ENCODE data around the gene LRRN4.

The LRRN4 gene

GRCh38 chr20:6030453-6031080, 23.3 kb downstream of the LRRN4 start:
- DNase-seq (ENCODE audit: low read depth), result no peak

DNA sequence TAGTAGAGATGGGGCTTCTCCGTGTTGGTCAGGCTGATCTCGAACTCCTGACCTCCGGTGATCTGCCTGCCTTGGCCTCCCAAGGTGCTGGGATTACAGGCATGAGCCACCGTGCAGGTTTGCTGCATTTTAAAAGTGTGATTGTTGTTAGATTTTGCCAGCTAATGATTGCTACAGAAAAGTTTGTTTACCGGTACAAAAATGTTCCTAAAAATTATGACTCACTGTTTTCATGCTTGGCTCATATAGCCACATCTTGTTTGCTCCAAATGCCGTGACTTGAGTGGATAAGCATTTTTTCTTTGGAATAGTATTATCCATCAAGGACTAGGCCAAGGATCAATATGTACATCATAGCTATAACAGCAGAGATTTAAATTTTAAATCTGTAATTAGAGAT, 24.3 kb downstream of the LRRN4 start:
- DNase-seq (ENCODE audit: low read depth), result no peak

GRCh38 chr20:6028818-6029217, 25.0 kb downstream of the LRRN4 start:
- no peak for DNase-seq (ENCODE audit: low read depth)

- DNase-seq (ENCODE audit: low read depth), result no peak
Observed at GRCh38 chr20:6026051-6026450, 27.8 kb downstream of the LRRN4 start.

GRCh38 chr20:6024768-6025167, 29.1 kb downstream of the LRRN4 start:
- DNase-seq (ENCODE audit: low read depth), result no peak

- DNase-seq (ENCODE audit: low read depth), result no peak
Observed at GRCh38 chr20:6017880-6018279, 36.0 kb downstream of the LRRN4 start.

- no peak for DNase-seq (ENCODE audit: low read depth)
Observed at GRCh38 chr20:6017467-6017866, 36.4 kb downstream of the LRRN4 start.

- no peak for DNase-seq (ENCODE audit: low read depth)
Observed at GRCh38 chr20:6014957-6015356, 38.9 kb downstream of the LRRN4 start.

GRCh38 chr20:6014017-6014416, 39.8 kb downstream of the LRRN4 start:
- no peak for DNase-seq (ENCODE audit: low read depth)

GRCh38 chr20:6012179-6012578, 41.7 kb downstream of the LRRN4 start:
- DNase-seq (ENCODE audit: low read depth), result no peak

DNA sequence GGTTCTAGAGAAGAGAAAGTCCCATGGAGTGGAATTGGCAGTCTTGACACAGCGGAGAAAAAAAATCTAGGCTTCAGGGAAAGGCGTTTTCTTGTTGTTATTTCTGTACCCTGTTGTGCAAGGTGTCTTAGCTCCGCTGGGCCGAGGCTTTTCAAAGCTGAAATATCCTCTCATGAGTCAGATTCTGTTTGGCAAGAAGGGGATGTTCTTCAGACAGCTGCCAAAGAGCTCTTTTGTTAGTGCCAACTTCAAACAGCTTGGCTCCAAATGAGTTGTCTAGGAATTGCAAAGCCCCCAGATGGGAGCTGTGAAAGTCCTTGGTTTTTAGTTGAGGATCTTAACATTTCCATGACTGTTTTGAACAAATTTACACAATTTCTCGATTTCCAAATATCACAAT, 45.6 kb downstream of the LRRN4 start:
- peak; percentile 87 for DNase-seq (ENCODE audit: low read depth)

DNA sequence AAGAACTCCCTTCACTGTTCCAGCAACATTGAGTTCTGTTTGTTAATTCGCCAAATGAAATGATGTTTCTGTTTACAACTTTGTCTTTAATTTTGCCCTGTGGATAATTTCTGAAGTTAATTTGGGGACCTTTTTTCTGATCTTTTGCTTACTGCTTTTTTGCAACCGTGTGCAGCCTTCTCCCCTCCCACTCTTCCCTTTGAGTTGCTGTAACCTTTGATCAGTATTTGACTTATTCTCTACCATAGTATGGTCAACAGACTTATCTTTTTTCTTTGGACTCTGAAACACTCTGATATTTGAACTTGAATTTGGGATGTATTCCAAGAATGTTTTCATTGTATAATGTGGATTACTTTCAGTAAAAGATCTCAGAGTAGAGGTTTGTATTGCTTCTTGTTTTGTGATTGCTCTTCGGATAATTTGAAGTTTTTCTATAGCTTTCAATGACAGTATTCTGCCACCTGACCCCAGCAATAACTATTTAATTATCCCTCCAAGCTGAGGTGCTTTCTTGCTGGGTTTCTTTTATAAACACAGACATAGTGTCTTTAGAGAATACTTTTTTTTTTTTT, 46.2 kb downstream of the LRRN4 start:
- DNase-seq (ENCODE audit: low read depth), result no peak

- DNase-seq (ENCODE audit: low read depth), result no peak
Observed at GRCh38 chr20:6007094-6007528, 46.7 kb downstream of the LRRN4 start.

GRCh38 chr20:6006603-6006949, 47.3 kb downstream of the LRRN4 start:
- no peak for DNase-seq (ENCODE audit: low read depth)

- DNase-seq (ENCODE audit: low read depth), result no peak
Observed at GRCh38 chr20:6000871-6001270, 53.0 kb downstream of the LRRN4 start.

- DNase-seq (ENCODE audit: low read depth), result no peak
Observed at GRCh38 chr20:5999783-6000182, 54.1 kb downstream of the LRRN4 start.

- DNase-seq (ENCODE audit: low read depth), result no peak
Observed at GRCh38 chr20:5996765-5997164, 57.1 kb downstream of the LRRN4 start.

DNA sequence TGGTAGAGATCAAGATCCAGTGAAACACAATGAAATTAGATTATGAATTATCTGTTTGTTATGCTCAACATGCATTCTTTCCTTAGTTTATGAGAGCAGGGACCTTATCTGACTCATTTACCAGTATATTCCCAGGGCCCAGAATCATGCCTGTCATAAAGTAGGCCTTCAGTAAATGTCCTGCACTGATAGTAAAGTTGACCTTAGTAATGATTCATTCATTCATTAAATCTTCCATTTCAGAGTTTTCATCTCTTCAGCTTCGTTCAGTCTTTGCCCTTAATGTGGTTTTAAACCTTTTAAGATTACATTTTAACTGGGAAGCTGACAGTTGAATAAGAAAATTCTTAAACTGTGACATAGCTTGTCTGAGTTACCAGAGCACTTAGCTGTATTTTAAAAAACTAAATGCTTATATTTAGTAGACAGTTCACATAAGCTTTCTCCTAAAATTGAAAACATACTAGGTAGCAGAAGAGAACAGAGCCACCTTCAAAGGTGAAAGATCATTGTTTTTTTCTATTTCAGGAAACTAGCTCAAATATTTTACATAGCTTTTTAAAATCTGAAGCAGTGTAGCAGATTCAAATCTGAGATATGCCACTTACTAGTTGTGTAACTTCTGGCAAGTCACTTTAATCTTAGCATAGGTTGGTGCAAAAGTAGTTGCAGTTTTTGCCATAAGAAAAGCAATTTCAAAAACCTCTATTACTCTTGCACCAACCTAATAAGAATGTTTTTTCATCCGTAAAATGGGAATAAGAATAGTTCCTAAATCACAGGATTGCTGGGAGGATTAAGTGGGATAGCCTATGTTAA, 62.0 kb downstream of the LRRN4 start:
- peak; percentile 38 for DNase-seq (ENCODE audit: low read depth)

- DNase-seq (ENCODE audit: low read depth), result no peak
Observed at GRCh38 chr20:5990946-5991345, 62.9 kb downstream of the LRRN4 start.
